Glomerular visceral epithelial cell (primary cell): ENCODE data around the gene FOXN1.

ENCODE experiments used
- DNase-seq: peaks from one replicate; pipeline ENCODE4 v3.0.0-alpha.2; 2016; ENCODE audit errors: extremely low spot score

The FOXN1 gene

GRCh38 chr17:28524476-28525424 is 18.6 kb downstream of the FOXN1 start:
- DNase-seq: peak; percentile 59

GRCh38 chr17:28526381-28526780 is 20.2 kb downstream of the FOXN1 start:
- no peak for DNase-seq

- DNase-seq: no peak
Observed at GRCh38 chr17:28527181-28527681, 21.1 kb downstream of the FOXN1 start.

GRCh38 chr17:28527859-28528258 is 21.7 kb downstream of the FOXN1 start:
- no peak for DNase-seq

- DNase-seq: no peak
Observed at GRCh38 chr17:28528327-28529012, 22.3 kb downstream of the FOXN1 start.

GRCh38 chr17:28529013-28529400 is 22.9 kb downstream of the FOXN1 start:
- no peak for DNase-seq

- DNase-seq: no peak
Observed at GRCh38 chr17:28530250-28530649, 24.1 kb downstream of the FOXN1 start.

DNA sequence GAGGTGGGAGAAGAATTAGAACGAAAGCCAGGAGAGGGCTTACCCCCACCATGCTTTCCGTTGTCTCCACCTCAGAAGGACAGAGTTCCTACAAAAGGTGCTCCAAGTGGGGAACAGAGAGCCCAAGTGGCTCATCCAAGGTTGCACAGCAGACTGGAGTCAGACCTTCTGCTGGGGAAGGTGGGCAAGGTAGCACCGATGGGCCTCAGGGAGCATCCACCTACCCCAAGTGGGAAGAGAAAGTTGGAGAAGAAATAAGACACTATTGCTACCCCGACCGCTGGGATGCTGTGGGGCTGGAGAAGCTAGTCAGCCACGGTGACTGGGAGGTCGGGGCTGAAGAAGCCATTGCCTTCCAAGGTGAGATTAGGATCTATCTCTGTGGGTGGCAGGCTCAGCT is 24.8 kb downstream of the FOXN1 start:
- no peak for DNase-seq

DNA sequence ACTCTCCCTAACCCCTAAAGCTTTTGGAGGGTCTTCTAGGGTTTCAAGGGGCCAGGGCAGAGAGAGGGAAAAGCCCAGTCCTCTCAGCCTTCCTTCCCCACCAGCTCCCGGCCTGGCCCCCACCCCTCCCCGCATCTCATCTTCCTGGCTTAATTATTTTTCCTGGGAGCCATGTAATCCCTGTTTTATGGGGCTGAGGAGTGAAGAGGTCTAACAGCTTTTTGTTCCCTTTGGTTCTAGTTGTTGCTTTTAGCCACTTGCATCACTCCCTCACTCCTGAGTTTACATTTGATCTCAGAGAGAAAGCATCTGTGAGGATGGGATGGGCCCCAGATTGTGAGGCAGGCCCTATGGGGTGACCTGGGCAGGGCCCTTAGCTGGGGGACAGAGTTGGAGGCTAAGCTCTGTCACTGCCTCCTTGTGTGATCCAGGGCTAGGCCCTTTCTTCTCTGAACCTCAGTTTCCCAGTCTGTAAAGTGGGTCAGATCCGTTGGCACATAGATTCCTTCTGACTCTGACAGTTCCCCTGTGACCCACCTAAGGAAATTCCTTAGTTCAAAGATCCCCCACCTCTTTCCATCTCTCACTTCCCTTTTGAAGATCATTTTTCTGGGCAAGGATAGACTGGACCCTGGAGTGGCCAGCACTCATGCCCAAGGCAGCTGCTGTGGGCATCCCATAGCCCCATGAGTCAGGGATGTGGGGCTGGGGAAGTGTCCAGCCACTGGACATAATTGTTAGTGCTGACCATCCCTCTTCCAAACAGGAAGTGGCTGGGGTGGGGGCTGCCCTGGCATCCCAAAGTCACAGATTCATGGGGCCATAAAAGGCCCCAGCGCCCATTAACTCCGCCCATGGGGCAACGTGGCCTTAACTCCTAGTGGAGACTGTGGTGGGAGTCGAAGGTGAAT is 26.2 kb downstream of the FOXN1 start:
- DNase-seq: no peak

- no peak for DNase-seq
Observed at GRCh38 chr17:28533091-28533807, 27.1 kb downstream of the FOXN1 start.

DNA sequence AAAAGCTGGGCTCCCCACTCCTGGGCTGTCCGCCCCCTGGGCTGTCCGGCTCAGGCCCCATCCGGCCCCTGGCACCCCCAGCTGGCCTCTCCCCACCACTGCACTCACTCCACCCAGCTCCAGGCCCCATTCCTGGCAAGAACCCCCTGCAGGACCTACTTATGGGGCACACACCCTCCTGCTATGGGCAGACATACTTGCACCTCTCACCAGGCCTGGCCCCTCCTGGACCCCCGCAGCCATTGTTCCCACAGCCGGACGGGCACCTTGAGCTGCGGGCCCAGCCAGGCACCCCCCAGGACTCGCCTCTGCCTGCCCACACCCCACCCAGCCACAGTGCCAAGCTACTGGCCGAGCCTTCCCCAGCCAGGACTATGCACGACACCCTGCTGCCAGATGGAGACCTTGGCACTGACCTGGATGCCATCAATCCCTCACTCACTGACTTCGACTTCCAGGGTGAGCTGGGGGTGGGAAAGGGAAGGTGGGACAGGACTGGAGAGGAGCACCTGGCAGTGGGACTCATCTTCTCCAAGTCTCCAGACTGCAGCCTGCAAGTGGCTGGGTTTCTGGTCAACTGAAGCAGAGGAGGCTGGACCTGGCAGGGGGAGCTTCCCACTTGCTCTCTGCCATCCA is 28.7 kb downstream of the FOXN1 start:
- DNase-seq: no peak

DNA sequence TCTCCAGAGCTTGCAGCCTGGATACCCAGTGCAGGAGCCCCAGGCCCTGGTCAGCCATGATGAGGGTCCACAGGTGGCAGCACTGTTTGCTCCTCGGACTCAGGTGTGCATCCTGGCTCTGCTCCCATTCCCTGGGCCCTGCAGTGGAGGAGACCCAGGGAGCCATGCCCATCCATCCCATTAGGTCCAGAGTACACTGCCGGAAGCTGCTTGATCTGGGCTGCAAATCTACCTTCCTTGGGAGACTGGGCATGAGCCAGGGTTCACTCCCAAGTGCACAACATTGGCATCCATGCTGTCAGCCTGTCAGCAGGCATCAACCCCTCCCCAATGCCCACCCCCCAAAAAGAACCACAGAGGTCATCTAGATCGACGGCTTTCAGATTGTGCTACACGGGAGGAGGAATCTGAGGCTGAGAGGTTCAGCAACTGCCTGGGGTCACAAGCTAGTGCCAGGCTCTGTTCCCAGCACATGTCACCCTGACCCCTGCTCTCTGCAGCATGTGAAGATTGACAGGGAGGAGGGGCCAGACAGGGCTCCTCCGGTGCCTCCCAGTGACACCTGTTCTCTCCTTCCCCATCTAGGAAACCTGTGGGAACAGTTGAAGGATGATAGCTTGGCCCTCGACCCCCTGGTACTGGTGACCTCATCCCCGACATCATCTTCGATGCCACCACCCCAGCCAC is 30.5 kb downstream of the FOXN1 start:
- DNase-seq: no peak

DNA sequence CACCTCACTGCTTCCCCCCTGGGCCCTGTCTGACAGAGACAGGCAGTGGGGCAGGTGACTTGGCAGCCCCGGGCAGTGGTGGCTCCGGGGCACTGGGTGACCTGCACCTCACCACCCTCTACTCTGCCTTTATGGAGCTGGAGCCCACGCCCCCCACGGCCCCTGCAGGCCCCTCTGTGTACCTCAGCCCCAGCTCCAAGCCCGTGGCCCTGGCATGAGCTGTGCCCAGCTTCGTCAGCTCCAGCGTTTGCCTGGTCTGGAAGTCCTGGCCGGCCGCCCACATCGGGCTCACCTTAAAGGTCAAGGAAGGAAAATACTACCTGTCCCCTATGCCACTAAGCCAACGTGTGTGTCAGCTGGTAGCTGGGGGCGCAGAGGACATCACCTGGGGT is 31.1 kb downstream of the FOXN1 start:
- DNase-seq: no peak

GRCh38 chr17:28538296-28538895 is 32.2 kb downstream of the FOXN1 start:
- no peak for DNase-seq

GRCh38 chr17:28540231-28540630 is 34.1 kb downstream of the FOXN1 start:
- DNase-seq: no peak

DNA sequence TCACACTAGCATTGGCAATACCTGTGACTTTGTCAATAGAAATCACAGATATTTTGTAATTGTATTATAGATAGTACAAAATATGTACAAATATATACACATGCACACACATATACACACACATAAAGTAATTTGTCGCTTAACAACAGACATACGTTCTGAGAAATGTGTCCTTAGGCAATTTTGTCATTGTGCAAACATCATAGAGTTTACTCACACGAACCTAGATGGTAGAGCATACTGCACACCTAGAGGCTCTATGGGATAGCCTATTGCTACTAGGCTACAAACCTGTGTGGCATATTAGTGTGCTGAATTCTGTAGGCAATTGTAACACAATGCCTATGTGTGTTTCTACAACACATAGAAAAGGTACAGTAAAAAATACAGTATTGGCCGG is 35.3 kb downstream of the FOXN1 start:
- DNase-seq: no peak

DNA sequence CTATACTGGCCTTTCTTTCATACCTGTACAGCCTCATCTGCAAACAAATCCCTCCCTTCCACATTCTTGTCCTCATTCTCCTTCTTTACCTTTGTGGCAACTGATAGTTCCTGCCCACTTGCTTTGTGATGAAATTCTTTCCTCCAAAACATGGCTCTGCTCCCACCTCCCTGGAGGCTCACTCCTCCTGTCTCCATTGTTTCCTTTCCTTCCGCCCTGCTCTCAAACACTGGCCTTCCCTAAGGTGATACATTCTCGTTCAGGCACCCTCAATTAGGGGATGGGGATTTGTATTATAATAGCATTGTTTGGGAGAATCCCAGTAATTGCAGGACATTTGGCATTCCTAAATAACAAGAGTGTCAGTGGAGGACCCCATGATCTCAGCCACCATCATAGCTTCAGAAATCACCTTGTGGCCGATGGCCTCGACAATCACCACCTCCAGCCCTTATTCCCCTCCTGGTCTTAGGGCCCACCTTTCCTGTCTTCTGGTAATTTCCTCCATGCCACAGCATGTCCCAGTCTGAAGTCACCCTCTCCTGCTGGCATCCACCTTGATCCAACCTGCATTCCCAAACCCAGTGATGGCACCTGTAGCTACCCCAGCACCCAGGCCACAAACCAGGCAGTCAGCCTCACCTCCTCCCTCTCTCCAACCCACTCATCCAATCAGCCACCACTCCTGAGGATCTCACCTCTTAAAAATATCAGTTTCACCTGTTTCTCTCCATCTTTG is 38.4 kb downstream of the FOXN1 start:
- DNase-seq: no peak

- DNase-seq: no peak
Observed at GRCh38 chr17:28545141-28545503, 39.0 kb downstream of the FOXN1 start.

GRCh38 chr17:28545787-28546415 is 39.8 kb downstream of the FOXN1 start:
- no peak for DNase-seq
